Mucosa of rectum (tissue), 2 donors: Measurements from ENCODE around the gene ACOX1.
A peak's percentile ranks its signal among the peaks of the same experiment; 100 is the strongest.

Experiments used
- H3K27ac ChIP-seq, 2 donors: one replicate each; pipeline ENCODE4 v1.7.0; 2013; ENCODE audit warnings: inconsistent platforms in 2 of 2, low read depth in 2 of 2, low read length in 2 of 2
- H3K27me3 ChIP-seq, 2 donors: one replicate each; pipeline ENCODE4 v1.7.0; 2013; ENCODE audit warnings: low read length in 2 of 2; ENCODE audit not compliant: control insufficient read depth in 2 of 2, insufficient read depth in 2 of 2
- H3K36me3 ChIP-seq, 2 donors: one replicate each; pipeline ENCODE4 v1.7.0; 2013; ENCODE audit warnings: low read length in 2 of 2; ENCODE audit not compliant: control insufficient read depth in 2 of 2, insufficient read depth in 2 of 2
- H3K4me1 ChIP-seq, 2 donors: one replicate each; pipeline ENCODE4 v1.7.0; 2013; ENCODE audit warnings: low read length in 2 of 2, mild to moderate bottlenecking in 1 of 2; ENCODE audit not compliant: control insufficient read depth in 2 of 2, insufficient read depth in 2 of 2
- H3K4me3 ChIP-seq, 2 donors: one replicate each; pipeline ENCODE4 v1.7.0; 2013; ENCODE audit warnings: low read length in 2 of 2
- H3K9ac ChIP-seq, 2 donors: one replicate each; pipeline ENCODE4 v1.7.0; 2013; ENCODE audit warnings: low read length in 2 of 2, low read depth in 1 of 2, mild to moderate bottlenecking in 1 of 2
- H3K9me3 ChIP-seq, 2 donors: one replicate each; pipeline ENCODE4 v1.7.0; 2013; ENCODE audit warnings: low read length in 2 of 2; ENCODE audit not compliant: control insufficient read depth in 2 of 2
- donor health status: healthy.
- donor health status: Normal muscosa, but diverticular disease.

Gene ACOX1

GRCh38 chr17:75940727-75941441 is 38.1 kb downstream of the ACOX1 start, which contains the start of gene FBF1:
Gene FBF1, minus strand, starts transcription at chr17:75941042. Its CDS starts 2,893 bp downstream, at chr17:75938149.
- peaks cover 4 to 8% of the 10 kb centered on the region in 2 donors for H3K4me1 ChIP-seq
- no peaks in the 10 kb centered on the region for H3K27me3 ChIP-seq
- peak within 1 kb of the TSS; percentile 77 to 82 for H3K4me3 ChIP-seq
- H3K9me3 ChIP-seq = no peaks in the 10 kb centered on the region
- peak within 1 kb of the TSS in 1 of 2 donors; percentile 58 for H3K27ac ChIP-seq
- H3K9ac ChIP-seq = peak within 1 kb of the TSS; percentile 74 to 87
- H3K36me3 ChIP-seq = peaks cover 10 to 19% of the 10 kb centered on the region in 2 donors

GRCh38 chr17:75937652-75938051 is 41.3 kb downstream of the ACOX1 start:
- H3K9ac ChIP-seq = no peak overlapping the region
- peaks cover 4 to 8% of the 10 kb centered on the region in 2 donors for H3K4me1 ChIP-seq
- H3K27me3 ChIP-seq = no peaks in the 10 kb centered on the region
- H3K27ac ChIP-seq = no peak overlapping the region
- peaks cover under 1 to 2% of the 10 kb centered on the region in 2 donors for H3K36me3 ChIP-seq
- H3K4me3 ChIP-seq = no peak overlapping the region
- no peaks in the 10 kb centered on the region for H3K9me3 ChIP-seq

GRCh38 chr17:75933808-75934207 is 45.2 kb downstream of the ACOX1 start:
- H3K27me3 ChIP-seq = no peaks in the 10 kb centered on the region
- no peaks in the 10 kb centered on the region for H3K36me3 ChIP-seq
- H3K9ac ChIP-seq = no peak overlapping the region
- no peaks in the 10 kb centered on the region for H3K9me3 ChIP-seq
- H3K4me1 ChIP-seq = no peaks in the 10 kb centered on the region
- no peak overlapping the region for H3K27ac ChIP-seq
- no peak overlapping the region for H3K4me3 ChIP-seq

- Histone ChIP-seq H3K36me3 (no peaks in the 10 kb centered on the region), H3K27ac (no peak overlapping the region), H3K9me3 (no peaks in the 10 kb centered on the region), H3K9ac (no peak overlapping the region), H3K27me3 (no peaks in the 10 kb centered on the region), H3K4me1 (no peaks in the 10 kb centered on the region), H3K4me3 (no peak overlapping the region)
These were observed 46.1 kb downstream of the ACOX1 start for GRCh38 chr17:75932852-75933251.

GRCh38 chr17:75931062-75931461 is 47.9 kb downstream of the ACOX1 start:
- Histone ChIP-seq H3K9ac (no peak overlapping the region), H3K9me3 (no peaks in the 10 kb centered on the region), H3K27me3 (no peaks in the 10 kb centered on the region), H3K4me1 (no peaks in the 10 kb centered on the region), H3K4me3 (no peak overlapping the region), H3K27ac (no peak overlapping the region), H3K36me3 (peaks cover 0 to 4% of the 10 kb centered on the region in 2 donors)

GRCh38 chr17:75927286-75927922 is 51.6 kb downstream of the ACOX1 start:
- H3K36me3 ChIP-seq = peaks cover 2 to 12% of the 10 kb centered on the region in 2 donors
- no peak overlapping the region for H3K9ac ChIP-seq
- no peak overlapping the region for H3K4me3 ChIP-seq
- no peaks in the 10 kb centered on the region for H3K9me3 ChIP-seq
- H3K4me1 ChIP-seq = peaks cover 2 to 5% of the 10 kb centered on the region in 2 donors
- H3K27me3 ChIP-seq = no peaks in the 10 kb centered on the region
- H3K27ac ChIP-seq = no peak overlapping the region

GRCh38 chr17:75926456-75926855 is 52.5 kb downstream of the ACOX1 start:
- H3K9ac ChIP-seq = no peak overlapping the region
- no peaks in the 10 kb centered on the region for H3K27me3 ChIP-seq
- H3K4me3 ChIP-seq = no peak overlapping the region
- H3K9me3 ChIP-seq = no peaks in the 10 kb centered on the region
- H3K27ac ChIP-seq = no peak overlapping the region
- peaks cover 2 to 12% of the 10 kb centered on the region in 2 donors for H3K36me3 ChIP-seq
- H3K4me1 ChIP-seq = peaks cover 2 to 5% of the 10 kb centered on the region in 2 donors

- H3K4me1 ChIP-seq = peaks cover 2 to 5% of the 10 kb centered on the region in 2 donors
- H3K27ac ChIP-seq = no peak overlapping the region
- H3K9me3 ChIP-seq = no peaks in the 10 kb centered on the region
- H3K9ac ChIP-seq = no peak overlapping the region
- peaks cover 2 to 12% of the 10 kb centered on the region in 2 donors for H3K36me3 ChIP-seq
- no peak overlapping the region for H3K4me3 ChIP-seq
- H3K27me3 ChIP-seq = no peaks in the 10 kb centered on the region
These were observed 53.1 kb downstream of the ACOX1 start for GRCh38 chr17:75925912-75926311.

- H3K4me3 ChIP-seq = no peak overlapping the region
- H3K27ac ChIP-seq = no peak overlapping the region
- H3K9me3 ChIP-seq = no peaks in the 10 kb centered on the region
- no peak overlapping the region for H3K9ac ChIP-seq
- peaks cover 2 to 5% of the 10 kb centered on the region in 2 donors for H3K4me1 ChIP-seq
- H3K36me3 ChIP-seq = peaks cover 2 to 12% of the 10 kb centered on the region in 2 donors
- no peaks in the 10 kb centered on the region for H3K27me3 ChIP-seq
These were observed 53.9 kb downstream of the ACOX1 start for GRCh38 chr17:75925103-75925502.
